GM04503 (cell line): ENCODE data around the gene TMEM150C.
"Not testable (repeated sequence)": the region's sequence is repeated elsewhere in the genome, so short reads cannot be mapped to it uniquely, and the experiment has no call there.

Experiments
- DNase-seq: peaks from one replicate; pipeline ENCODE4 v3.0.0-alpha.2; 2012; ENCODE audit warnings: low read depth

Gene TMEM150C

DNA sequence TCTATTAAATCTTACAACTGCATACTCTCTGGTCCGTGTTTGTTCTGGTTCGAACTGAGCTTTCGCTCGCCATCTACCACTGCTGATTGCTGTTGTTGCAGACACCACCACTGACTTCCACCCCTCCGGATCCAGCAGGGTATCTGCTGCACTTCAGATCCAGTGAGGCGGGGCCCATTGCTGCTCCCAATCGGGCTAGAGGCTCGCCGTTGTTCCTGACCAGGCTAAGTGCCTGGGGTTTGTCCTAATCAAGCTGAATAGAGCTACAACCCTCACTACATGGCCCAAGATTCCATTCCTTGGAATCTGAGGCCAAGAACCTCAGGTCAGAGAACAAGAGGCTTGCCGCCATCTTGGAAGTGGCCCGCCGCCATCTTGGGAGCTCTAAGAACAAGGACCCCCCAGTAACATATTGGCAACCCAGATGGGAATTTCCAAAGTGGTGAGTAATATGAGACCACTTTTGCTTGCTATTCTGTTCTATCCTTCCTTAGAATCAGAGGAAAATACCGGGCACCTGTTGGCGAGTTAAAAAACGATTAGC lies 88.1 kb downstream of the TMEM150C start:
- DNase-seq: no peak

DNA sequence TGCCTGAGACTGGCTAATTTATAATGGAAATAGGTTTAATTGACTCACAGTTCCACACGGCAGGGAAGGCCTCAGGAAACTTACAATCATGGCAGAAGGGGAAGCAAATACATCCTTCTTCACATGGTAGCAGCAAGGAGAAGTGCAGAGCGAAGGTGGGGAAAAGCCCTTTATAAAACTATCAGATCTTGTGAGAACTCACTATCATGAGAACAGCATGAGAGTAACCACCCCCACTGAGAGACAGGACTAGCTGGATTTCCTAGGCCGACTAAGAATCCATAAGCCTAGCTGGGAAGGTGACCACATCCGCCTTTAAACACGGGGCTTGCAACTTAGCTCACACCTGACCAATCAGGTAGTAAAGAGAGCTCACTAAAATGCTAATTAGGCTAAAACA lies 88.7 kb downstream of the TMEM150C start:
- DNase-seq: not testable (repeated sequence)

DNA sequence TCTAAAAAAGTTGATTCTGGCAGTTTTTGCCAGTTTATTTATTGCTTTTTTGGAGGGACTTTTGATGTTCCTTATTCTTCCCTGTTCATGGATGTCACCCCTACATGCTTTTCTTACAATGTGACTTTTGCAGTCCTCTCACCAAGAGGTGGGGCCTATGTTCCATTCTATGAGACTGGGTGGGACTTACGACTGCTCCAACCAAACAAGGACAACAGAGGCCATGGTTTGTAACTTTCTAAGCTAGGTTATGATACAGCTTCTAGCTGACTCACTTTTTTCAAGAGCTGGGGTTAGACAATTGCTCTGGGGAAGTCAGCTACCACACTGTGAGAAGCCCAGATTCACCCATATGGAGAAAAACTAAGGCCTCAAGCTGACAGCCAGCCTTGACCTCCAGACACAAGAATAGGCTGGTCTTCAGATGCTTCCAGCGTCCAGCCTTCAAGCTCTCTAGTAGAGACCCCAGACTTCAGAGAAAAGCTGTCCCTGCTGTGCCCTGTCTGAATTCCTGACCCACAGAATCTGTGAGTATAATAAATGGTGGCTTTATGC lies 91.9 kb downstream of the TMEM150C start:
- DNase-seq: peak; percentile 27

DNA sequence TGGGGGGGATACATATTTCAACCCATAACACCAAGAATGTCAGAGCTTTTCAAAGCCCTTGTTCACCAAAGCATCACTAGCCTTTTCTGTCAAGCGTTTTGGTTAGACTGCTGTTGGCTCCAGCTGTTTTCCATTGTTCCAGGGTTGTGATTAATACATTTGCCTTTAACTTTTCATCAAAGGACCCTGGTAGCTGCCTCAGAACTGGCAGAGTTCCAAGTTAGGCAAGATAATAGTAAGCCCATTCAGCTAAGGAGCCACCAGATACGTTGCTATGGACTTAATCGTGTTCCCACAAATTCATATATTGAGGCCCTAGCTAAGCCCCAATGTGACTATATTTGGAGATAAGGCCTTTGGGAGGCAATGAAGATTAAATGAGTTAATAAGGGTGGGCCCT lies 94.3 kb downstream of the TMEM150C start:
- DNase-seq: no peak

DNA sequence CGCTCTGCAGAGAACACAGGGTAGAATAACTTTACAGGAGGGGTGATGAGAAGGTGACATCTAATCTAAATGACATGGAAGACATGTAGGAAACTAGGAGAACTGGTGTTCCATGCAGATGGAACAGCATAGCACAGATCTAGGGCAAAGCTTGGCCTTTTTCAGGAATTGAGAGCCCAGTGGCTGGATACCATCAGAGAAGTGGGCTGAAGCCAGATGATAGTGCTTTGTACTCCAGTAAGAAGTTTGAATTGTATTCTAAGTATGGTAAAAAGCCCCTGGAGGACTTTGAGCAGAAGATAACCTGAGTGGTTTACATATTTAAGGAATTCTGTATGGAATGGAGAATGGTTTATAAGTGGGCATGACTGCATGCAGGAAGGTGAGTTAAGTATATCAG lies 98.6 kb downstream of the TMEM150C start:
- DNase-seq: no peak

DNA sequence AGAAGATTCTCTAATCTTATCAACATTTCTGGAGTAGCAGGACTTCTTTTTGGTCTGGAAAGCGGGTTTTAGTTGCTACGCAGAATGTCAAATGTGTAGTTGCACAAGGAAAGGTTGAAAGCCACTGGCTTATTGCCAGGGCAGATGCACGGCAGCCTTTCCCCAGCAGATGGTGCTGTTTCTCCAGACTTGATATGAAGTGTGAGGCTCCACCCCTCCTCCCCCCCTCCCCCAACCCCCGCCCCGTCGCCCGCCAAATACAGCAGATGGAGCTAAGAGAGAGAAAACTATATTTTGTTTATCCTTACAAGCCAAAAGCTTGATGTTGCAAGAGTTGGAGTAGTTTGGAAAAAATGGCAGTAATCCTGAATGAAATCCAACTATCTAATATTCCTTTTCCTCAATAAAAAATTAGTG lies 99.4 kb downstream of the TMEM150C start:
- peak; percentile 40 for DNase-seq

DNA sequence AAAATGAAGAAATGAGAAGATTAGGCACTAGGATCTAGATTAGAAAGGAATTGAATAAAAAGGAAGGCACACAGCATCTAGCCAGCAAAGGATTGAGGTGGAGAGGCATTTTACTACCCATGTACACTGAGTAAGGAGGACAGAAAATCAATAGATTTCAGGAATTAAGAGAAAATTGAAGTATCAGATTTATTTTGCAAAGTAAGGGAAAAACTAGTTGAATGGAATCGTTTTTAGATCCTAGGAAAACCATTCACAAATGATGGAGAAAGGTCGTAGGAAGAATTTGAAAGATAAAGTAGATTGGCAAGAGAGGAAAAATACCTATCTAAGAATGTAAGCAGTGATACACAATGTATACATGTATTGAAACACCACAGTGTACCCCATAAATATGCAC lies 100.1 kb downstream of the TMEM150C start:
- DNase-seq: no peak

DNA sequence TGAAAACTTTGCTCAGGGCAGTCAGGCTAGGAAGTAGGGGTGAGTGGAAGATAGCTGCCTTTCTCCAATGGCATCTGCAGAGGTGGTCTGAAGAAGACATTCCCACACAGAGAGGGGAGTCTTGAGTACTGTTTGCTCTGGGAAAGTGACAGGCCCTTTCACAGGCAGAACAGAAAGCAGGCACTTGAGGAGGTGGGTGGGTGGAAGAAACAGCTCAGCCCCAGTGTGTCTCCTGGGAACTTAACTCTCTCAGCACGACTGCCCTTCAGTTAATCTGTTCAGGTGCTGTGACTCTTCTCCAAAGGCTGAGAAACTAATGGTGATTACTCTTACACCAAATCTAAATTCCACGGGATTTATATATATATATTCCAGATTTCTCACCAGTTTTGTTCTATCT lies 103.1 kb downstream of the TMEM150C start:
- DNase-seq: no peak

DNA sequence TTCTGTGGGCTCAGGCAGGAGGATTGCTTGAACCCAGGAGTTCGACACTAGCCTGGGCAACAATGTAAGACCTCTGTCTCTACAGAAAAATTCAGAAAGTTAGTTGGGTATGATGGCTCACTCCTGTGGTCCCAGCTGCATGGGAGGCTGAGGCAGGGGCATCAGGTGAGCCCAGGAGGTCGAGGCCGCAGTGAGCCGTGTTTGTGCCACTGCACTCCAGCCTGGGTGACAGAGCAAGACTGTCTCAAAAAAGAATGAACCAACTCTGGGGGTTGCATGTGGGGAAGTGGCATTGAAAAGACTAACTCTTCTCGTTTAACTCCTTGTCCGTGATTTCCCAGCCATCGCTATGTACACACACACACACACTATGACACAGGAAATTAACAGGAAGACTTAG lies 104.5 kb downstream of the TMEM150C start:
- DNase-seq: no peak

DNA sequence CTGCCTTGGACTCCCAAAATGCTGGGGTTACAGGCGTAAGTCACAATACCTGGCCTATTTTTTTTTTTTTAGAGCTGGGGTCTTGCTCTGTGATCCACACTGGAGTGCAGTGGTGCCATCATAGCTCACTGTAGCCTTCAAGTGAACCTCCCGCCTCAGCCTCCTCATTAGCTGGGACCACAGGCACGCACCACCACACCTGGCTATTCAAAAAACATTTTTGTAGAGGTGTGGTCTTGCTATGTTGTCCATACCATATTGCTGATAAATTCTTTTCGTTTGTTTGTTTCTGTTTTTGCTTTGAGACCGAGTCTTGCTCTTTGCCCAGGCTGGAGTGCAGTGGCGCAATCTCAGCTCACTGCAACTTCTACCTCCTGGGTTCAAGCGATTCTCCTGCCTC lies 109.8 kb downstream of the TMEM150C start:
- DNase-seq: no peak

DNA sequence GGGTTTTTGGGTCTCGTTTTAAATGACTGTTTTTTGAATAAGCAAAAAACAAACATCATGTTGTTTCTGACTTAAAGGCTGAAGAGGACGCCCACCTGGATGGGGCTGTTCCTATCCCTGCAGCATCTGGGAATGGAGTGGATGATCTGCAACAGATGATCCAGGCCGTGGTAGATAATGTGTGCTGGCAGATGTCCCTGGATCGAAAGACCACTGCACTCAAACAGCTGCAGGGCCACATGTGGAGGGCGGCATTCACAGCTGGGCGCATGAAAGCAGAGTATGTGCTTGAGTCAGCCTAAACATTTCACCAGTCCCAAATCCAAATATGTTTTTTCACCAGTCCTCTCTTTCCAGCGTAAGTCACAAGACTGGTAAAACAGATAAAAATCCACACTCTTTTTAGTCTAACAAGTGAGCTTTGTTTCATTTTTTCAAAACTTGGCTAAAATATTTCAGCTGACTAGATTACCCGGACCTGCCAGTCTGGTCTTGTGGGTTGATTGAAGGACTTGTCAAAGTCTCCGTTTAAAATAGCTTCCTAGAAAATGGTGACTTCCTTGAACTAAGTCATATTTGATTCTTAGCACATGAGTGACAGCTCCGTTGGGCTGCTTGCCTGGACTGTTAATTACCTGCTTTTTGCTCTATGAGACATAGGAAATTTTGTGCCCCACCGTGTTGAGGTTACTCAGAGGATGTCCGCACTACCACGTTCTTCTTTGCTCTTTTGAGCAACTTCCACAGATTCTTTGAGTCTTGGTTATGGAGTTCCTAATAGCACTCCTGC lies 110.6 kb downstream of the TMEM150C start:
- no peak for DNase-seq

DNA sequence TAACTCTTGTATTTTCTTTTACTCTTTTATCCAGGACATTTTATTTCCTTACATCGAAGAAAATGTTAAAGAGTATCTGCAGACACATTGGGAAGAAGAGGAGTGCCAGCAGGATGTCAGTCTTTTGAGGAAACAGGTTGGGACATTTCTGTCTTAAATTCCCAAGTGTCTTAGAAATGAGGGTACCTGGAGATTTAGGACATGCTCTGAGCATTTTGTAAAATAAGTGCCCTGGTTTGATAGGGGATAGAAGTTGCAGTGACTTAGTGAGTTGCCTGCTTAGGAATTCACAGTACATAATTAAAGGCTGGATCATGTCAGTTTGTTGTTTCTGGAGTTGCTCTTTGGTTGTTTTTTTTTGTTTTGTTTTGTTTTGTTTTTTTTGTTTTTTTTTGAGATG lies 113.9 kb downstream of the TMEM150C start:
- DNase-seq: no peak

DNA sequence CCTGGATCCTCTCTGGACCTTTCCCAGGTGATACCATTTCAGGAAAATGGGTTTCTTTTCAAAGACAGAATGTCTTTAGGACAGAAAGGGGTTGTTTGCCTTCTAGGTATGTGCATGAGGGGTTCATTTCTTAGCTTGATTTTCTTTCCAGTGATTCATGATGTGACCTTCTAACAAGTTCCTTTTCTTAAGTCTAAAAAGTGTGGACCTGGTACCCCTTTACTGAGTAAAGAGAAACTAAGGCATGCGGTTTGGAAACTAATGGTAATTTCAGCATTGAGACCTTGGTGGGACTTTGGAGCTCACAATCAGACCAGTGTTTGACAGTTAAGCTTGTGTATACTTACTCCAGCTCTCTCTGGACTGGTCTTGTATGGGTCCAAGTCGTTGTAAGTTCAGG lies 122.7 kb downstream of the TMEM150C start:
- no peak for DNase-seq

DNA sequence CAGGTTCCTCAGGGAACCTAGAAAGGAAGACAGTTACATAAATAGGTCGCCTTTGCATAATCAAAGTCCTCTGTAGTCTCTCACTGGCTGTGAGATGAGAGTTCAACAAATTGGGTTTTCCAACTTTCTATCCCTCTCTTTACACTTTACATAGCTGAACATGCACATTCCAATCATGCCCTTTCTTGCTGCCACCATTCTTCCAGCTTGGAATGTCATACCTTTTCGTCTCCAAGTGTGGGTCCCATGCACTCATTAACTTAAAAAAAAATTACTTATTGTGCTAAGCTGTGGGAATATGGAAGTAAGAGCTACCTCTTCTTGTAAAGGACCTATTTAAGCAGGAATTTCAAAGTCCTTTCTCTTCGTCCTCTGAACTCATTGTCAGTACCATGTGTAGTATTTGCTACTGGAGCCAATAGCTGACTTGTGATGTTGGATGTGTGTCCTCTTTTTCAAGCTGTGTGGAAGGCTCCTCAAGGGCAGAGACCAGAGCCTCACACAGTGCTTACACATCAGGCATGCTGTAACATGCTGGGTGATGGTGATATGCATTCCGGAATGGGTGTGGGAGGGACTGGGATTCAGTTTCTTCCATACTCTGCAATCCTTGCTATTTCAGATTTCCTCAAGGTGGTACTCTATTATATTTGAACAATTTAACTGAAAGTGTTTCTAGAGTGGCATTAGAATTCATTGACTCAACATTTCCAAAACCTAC lies 124.3 kb downstream of the TMEM150C start:
- no peak for DNase-seq

DNA sequence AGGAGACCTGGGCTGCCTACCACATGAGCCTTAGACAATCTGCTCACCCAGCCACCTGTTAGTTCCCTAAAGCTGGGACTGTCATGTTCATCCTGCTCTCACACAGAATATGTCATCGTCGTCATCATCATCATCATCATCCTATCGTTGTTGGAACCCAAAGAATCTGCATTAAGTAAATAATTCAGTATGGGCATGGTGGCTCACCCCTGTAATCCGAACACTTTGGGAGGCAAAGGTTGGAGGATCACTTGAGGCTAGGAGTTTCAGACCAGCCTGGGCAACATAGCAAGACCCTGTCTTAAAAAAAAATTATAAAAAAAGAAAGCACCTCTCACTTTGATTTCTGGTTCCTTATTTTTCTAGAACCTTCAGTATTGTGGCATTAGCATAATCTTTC lies 125.0 kb downstream of the TMEM150C start:
- DNase-seq: no peak

DNA sequence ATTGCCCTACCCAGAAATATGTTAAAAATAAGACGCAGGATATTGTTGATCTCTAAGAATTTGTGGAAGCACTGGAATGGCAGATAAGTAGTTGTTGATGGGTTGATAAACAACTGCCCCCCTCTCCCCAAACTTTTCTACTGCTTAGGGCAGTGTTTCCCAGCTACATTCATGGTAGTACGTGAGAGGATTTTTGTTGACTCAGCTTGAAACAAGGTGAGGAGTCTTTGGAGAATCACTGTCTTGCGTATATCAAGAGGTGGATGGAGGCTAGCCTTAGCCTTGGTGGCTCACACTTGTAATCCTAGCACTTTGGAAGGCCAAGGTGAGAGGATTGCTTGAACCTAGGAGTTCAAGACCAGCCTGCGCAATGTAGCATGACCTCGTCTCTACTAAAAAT lies 125.7 kb downstream of the TMEM150C start:
- no peak for DNase-seq

DNA sequence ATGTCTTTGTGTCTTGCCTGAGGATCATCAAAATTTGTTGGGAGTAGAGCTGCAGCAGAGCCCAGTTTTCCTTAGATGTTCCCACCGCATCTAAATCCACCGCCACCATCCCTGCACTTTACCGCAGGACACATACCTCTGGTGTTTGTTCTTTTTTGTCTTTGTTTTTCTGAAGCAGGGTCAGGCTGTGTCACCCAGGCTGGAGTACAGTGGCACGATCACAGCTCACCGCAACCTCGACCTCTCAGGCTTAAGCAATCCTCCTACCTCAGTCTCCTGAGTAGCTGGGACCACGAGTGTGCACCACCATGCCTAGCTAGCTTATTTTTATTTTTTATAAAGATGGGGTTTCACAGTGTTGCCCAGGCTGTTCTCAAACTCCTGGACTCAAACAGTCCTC lies 126.8 kb downstream of the TMEM150C start:
- no peak for DNase-seq

DNA sequence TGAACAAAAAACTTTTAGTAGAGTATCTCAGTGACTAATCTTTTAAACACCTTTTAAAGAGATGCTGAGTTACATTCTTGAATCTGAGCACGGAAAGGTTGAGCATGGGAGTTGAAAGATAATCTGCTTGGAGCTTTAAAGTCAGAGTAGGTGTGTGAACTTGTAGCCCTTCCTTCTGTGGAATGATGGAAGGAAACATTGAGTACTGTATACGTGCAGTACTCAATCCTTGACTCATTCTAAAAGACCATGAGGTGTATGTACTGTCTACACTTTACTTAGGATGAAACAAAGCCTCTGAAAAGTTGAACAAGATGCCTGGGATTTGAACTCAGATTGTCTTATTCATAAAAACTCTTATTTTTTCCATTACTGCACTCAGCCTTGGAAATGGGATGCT lies 128.0 kb downstream of the TMEM150C start:
- no peak for DNase-seq
